OCI-LY7 (cell line): ENCODE measurements around the gene TOMM20.

Source experiments
- CTCF ChIP-seq: fragments of 200-600 bp; sonication (generic); conservative IDR thresholded peaks from 2 replicates; pipeline ENCODE4 v1.5.1; 2014; ENCODE audit warnings: mild to moderate bottlenecking, antibody characterized with exemption, low read length, moderate library complexity, mixed read lengths
- EZH2phosphoT487 ChIP-seq: fragments of 200-600 bp; sonication (generic); IDR thresholded peaks from 2 replicates; pipeline ENCODE4 v1.6.1; 2018; ENCODE audit warnings: low read depth, borderline replicate concordance, mild to moderate bottlenecking, mixed run types, antibody characterized with exemption, low read length, moderate library complexity, mixed read lengths

- TF ChIP-seq CTCF, result no peak
- TF ChIP-seq EZH2phosphoT487, result no peak
Observed at GRCh38 chr1:235098991-235099390, 29.6 kb downstream of the TOMM20 start.
